ENCODE results near the gene PIM1.

GRCh38 chr6:37129566-37129965 lies 40.4 kb upstream of the PIM1 start:
- TF ChIP-seq CTCF (IDR thresholded peaks at IDR 0.05; ENCODE audit: low read depth, low read length) = no peak
- no peak for TF ChIP-seq POLR2A (IDR thresholded peaks at IDR 0.05; ENCODE audit: extremely low read depth, insufficient read length)
